ENCODE results near the gene TFB2M. TPM values are rescaled to one million over a fixed set of nuclear protein-coding genes. Genes with fewer than 3 reads are reported as not detected.

TFB2M gene
- total and polyA plus RNA-seq, 2 of the 13 experiments (the other 11 are each of a cell fraction or from before 2014, with no cell fraction given), result 15.7 to 31.4 TPM

GRCh38 chr1:246583056-246583440 lies 17.0 kb upstream of the TFB2M start:
- Histone ChIP-seq H3K27ac (ENCODE audit: extremely low read length, insufficient read depth, low read length) (peak overlapping the region; percentile 86), H3K9me3 (ENCODE audit: low read length) (no peaks in the 10 kb centered on the region), H3K4me3 (replicated peaks in 1 of 3; ENCODE audit: insufficient read depth in 1 of 3, low read depth in 2 of 3, low read length in 3 of 3) (peak overlapping the region; percentile 55 to 70 (median 58)), H3K27me3 (ENCODE audit: control insufficient read depth in 1 of 2, insufficient read depth in 2 of 2, low read length in 2 of 2) (no peaks in the 10 kb centered on the region), H4K20me1 (ENCODE audit: insufficient read depth, low read length) (no peaks in the 10 kb centered on the region), H3K36me3 (replicated peaks in 1 of 2; ENCODE audit: control insufficient read depth in 1 of 2, insufficient read depth in 2 of 2, low read length in 2 of 2) (no peaks in the 10 kb centered on the region; a peak in 1 of 5 replicates), H3K4me1 (ENCODE audit: insufficient read depth, low read length) (peaks cover 89% of the 10 kb centered on the region), H2AFZ (ENCODE audit: low read length) (no peak overlapping the region), H3K9ac (ENCODE audit: insufficient read depth, low read depth, low read length) (peak overlapping the region; percentile 68), H3K4me2 (ENCODE audit: low read depth, low read length) (peak overlapping the region; percentile 94), H3K79me2 (ENCODE audit: insufficient read depth, low read length) (peaks cover 48% of the 10 kb centered on the region)
- ATAC-seq (peak; percentile 58), FAIRE-seq (no peak), DNase-seq (ENCODE audit: low spot score) (no peak)
- in situ Hi-C loops (cut with HindIII; ENCODE audit: extremely low pct_ligation_motif_present, low pct_unique_long_range_greater_than_20kb) (no loop called here), intact Hi-C loops (cut with micrococcal nuclease; ENCODE audit: unreplicated experiment) (loop anchor here (1.0 kb wide), 1 partner anchor 17 kb away; the partner anchor contains the start of genes CNST and TFB2M)
- ChIA-PET POLR2A (interaction anchor here (0.9 to 3.6 kb wide), 6 partner anchors 9 to 1612 kb away, joined by 3 to 34 read pairs (median 6); partner anchors contain the start of genes CNST and TFB2M), CTCF (ENCODE audit: low intra/inter-chr PET ratio, low total read pairs) (no interaction called here)
- TSS peak; percentile 76 for BruUV-seq (replicated peaks)
- WGBS (ENCODE audit: low lambda C conversion rate), result 1% methylated on average over 2 of the region's 2 CpGs
- TF ChIP-seq FOXA3 (CRISPR knock-in tag; IDR thresholded peaks at IDR 0.05) (peak; percentile 61), SIN3A (IDR thresholded peaks at IDR 0.05; ENCODE audit: borderline replicate concordance, low read depth, low read length) (0 out of 2 replicates have a peak, but pooled peaks have one; percentile 2), CC2D1A (CRISPR knock-in tag; IDR thresholded peaks at IDR 0.05) (peak; percentile 13; the same call in 1 of the 2 replicates), ZFP82 (CRISPR knock-in tag; IDR thresholded peaks at IDR 0.05; ENCODE audit: borderline replicate concordance) (0 out of 2 replicates have a peak, but pooled peaks have one; percentile 14), ZNF761 (CRISPR knock-in tag; conservative IDR thresholded peaks at IDR 0.05) (0 out of 2 replicates have a peak, but pooled peaks have one; percentile 18), MAZ (IDR thresholded peaks at IDR 0.05; ENCODE audit: borderline replicate concordance, low read depth, low read length) (no peak), MAZ (CRISPR knock-in tag; IDR thresholded peaks at IDR 0.05; ENCODE audit: low read depth) (0 out of 2 replicates have a peak, but pooled peaks have one; percentile 7), TBX3 (IDR thresholded peaks at IDR 0.05; ENCODE audit: borderline replicate concordance) (no peak), ZBTB39 (CRISPR knock-in tag; IDR thresholded peaks at IDR 0.05) (0 out of 2 replicates have a peak, but pooled peaks have one; percentile 30), SP140L (CRISPR knock-in tag; IDR thresholded peaks at IDR 0.05; ENCODE audit: borderline replicate concordance) (no peak), FOXP1 (IDR thresholded peaks at IDR 0.05) (no peak), FOXP1 (CRISPR knock-in tag; IDR thresholded peaks at IDR 0.05) (peak; percentile 72), FOXA1 (IDR thresholded peaks at IDR 0.05) (no peak), FOXA1 (CRISPR knock-in tag; IDR thresholded peaks at IDR 0.05) (peak; percentile 64), ZNF512B (CRISPR knock-in tag; IDR thresholded peaks at IDR 0.05; ENCODE audit: borderline replicate concordance) (0 out of 2 replicates have a peak, but pooled peaks have one; percentile 62), FOXK2 (IDR thresholded peaks at IDR 0.05) (peak; percentile 45; the same call in 1 of the 2 replicates), SPEN (CRISPR knock-in tag; IDR thresholded peaks at IDR 0.05; ENCODE audit: low read depth) (0 out of 2 replicates have a peak, but pooled peaks have one; percentile 16), FOXJ3 (CRISPR knock-in tag; IDR thresholded peaks at IDR 0.05; ENCODE audit: borderline replicate concordance) (no peak), ATF3 (CRISPR knock-in tag; IDR thresholded peaks at IDR 0.05) (no peak)
